ENCODE results near the gene NXPH4.

- TF ChIP-seq CTCF (IDR thresholded peaks at IDR 0.05) (no peak), EP300 (IDR thresholded peaks at IDR 0.05) (no peak)
These were observed 22.3 kb upstream of the NXPH4 start for GRCh38 chr12:57194253-57194652.
